Measurements from ENCODE around the gene CD69. TPM values are rescaled to one million over a fixed set of nuclear protein-coding genes. Genes with fewer than 3 reads are reported as not detected.

Gene CD69
- total and polyA plus RNA-seq, 12 donors: 0.39 to 4.6 (median 1.5) TPM; not detected in 1

- TF ChIP-seq, protein P1, sequence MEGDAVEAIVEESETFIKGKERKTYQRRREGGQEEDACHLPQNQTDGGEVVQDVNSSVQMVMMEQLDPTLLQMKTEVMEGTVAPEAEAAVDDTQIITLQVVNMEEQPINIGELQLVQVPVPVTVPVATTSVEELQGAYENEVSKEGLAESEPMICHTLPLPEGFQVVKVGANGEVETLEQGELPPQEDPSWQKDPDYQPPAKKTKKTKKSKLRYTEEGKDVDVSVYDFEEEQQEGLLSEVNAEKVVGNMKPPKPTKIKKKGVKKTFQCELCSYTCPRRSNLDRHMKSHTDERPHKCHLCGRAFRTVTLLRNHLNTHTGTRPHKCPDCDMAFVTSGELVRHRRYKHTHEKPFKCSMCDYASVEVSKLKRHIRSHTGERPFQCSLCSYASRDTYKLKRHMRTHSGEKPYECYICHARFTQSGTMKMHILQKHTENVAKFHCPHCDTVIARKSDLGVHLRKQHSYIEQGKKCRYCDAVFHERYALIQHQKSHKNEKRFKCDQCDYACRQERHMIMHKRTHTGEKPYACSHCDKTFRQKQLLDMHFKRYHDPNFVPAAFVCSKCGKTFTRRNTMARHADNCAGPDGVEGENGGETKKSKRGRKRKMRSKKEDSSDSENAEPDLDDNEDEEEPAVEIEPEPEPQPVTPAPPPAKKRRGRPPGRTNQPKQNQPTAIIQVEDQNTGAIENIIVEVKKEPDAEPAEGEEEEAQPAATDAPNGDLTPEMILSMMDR (IDR thresholded peaks at IDR 0.05): no peak
- TF ChIP-seq POLR2A (IDR thresholded peaks at IDR 0.05): no peak
- intact Hi-C loops (cut with DNase I): loop anchor here in 1 of 2 donors (5.0 kb wide), 1 partner anchor 174 kb away; no protein-coding TSS in a partner anchor
- no peaks in the 10 kb centered on the region for H3K9me3 ChIP-seq (replicated peaks in 1 of 3)
- 37 to 47% (median 44%) methylated on average over 3 of the region's 3 CpGs for WGBS, 4 donors
- no peak overlapping the region for H3K4me3 ChIP-seq
- no peaks in the 10 kb centered on the region for H3K27me3 ChIP-seq
- H3K27ac ChIP-seq: no peak overlapping the region
- no peaks in the 10 kb centered on the region for H3K4me1 ChIP-seq (replicated peaks in 1 of 2)
- H3K36me3 ChIP-seq (replicated peaks in 1 of 2): no peaks in the 10 kb centered on the region
- no peak for DNase-seq
Observed at GRCh38 chr12:9753498-9753897, 7.2 kb downstream of the CD69 start.

DNA sequence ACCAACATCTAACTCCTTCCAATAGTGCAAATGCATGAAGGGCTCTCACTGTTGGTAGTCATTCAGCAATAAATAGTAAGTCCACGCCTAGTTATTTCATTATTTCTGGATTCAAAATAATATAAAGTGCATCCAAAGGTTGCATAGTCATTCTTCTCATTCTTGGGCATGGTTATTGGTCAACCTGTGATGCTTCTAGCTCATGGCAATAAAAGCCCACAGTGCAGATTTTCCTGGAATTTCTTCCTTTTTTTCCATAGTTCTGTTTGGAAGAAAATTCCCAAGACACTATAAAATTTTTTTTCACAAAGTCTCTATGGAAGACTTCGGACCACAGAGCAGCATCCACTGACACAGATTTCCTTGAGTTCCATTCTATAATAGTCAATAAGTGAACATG is 7.6 kb downstream of the CD69 start:
- no peak for DNase-seq
- Histone ChIP-seq H3K36me3 (replicated peaks in 1 of 2) (no peaks in the 10 kb centered on the region), H3K27ac (no peak overlapping the region), H3K4me3 (no peak overlapping the region), H3K27me3 (no peaks in the 10 kb centered on the region), H3K9me3 (replicated peaks in 1 of 3) (no peaks in the 10 kb centered on the region), H3K4me1 (replicated peaks in 1 of 2) (no peaks in the 10 kb centered on the region)
- intact Hi-C loops (cut with DNase I): loop anchor here in 1 of 2 donors (5.0 kb wide), 1 partner anchor 174 kb away; no protein-coding TSS in a partner anchor
- WGBS, 4 donors: 56 to 62% (median 57%) methylated on average over 2 of the region's 2 CpGs
- TF ChIP-seq POLR2A (IDR thresholded peaks at IDR 0.05): no peak
- TF ChIP-seq, protein P1 (IDR thresholded peaks at IDR 0.05): no peak

DNA sequence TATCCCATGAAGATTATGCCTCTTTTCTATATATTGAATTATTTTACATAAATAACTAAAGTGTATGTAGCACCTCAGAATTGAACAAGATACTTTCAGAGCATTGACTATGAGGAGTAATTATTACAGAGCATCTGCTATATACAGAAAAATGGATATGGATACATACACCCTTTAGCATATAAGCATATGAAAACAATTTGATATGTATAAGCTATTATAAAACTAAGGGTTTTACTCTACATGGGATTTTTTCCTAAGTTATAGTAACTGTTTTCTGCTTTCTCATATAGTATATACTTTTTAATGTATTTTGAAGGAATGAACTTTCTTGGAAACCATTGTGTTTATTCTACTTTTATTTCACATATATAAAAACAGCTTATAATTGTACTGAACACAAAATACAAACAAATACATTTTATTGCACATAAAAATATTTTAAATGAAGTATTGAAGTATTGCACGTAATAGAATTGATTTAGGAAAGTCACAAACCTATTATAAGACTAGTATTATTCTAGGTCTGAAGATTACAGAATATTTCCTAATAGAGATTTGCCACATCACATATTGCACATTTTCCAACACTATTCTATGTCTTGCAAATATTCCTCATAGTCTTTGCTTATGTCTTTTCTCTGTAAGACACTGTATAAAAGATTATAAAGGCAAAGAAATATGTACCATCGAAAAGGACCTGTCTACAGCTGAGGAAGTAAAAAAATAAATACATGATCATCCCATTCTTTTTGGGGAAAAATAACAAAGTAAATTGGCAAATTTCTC is 8.4 kb downstream of the CD69 start:
- no peaks in the 10 kb centered on the region for H3K4me1 ChIP-seq (replicated peaks in 1 of 2)
- H3K9me3 ChIP-seq (replicated peaks in 1 of 3): no peaks in the 10 kb centered on the region
- 77 to 87% (median 81%) methylated on average over 2 of the region's 2 CpGs for WGBS, 4 donors
- no peaks in the 10 kb centered on the region for H3K36me3 ChIP-seq (replicated peaks in 1 of 2)
- TF ChIP-seq, protein P1 (IDR thresholded peaks at IDR 0.05): no peak
- no peak for TF ChIP-seq POLR2A (IDR thresholded peaks at IDR 0.05)
- no peak for DNase-seq
- no peak overlapping the region for H3K27ac ChIP-seq
- no peaks in the 10 kb centered on the region for H3K27me3 ChIP-seq
- no peak overlapping the region for H3K4me3 ChIP-seq
- intact Hi-C loops (cut with DNase I): loop anchor here in 1 of 2 donors (5.0 kb wide), 1 partner anchor 175 kb away; no protein-coding TSS in a partner anchor

- Histone ChIP-seq H3K4me3 (peak overlapping the region in 1 of 4 donors; percentile 50), H3K36me3 (replicated peaks in 1 of 2) (no peaks in the 10 kb centered on the region), H3K27me3 (no peaks in the 10 kb centered on the region), H3K4me1 (replicated peaks in 1 of 2) (no peaks in the 10 kb centered on the region), H3K9me3 (replicated peaks in 1 of 3) (no peaks in the 10 kb centered on the region), H3K27ac (no peak overlapping the region)
- intact Hi-C loops (cut with DNase I): loop anchor here in 1 of 2 donors (5.0 kb wide), 1 partner anchor 176 kb away; no protein-coding TSS in a partner anchor
- 40 to 46% (median 40%) methylated on average over 9 of the region's 9 CpGs for WGBS, 4 donors
- TF ChIP-seq, protein P1 (IDR thresholded peaks at IDR 0.05): peak in 3 of 6 experiments; percentile 24 to 48 (median 30)
- no peak for TF ChIP-seq POLR2A (IDR thresholded peaks at IDR 0.05)
- DNase-seq: no peak
Observed at GRCh38 chr12:9751204-9752144, 9.2 kb downstream of the CD69 start.

Measured in adrenal gland (tissue), 12 donors.